ENCODE results near the gene GABRB2.
"Not testable (repeated sequence)": the region's sequence is repeated elsewhere in the genome, so short reads cannot be mapped to it uniquely, and the experiment has no call there.

GABRB2 gene

GRCh38 chr5:161311146-161311708 is 235.3 kb downstream of the GABRB2 start:
- H3K4me3 Mint-ChIP-seq = no peak overlapping the region
- peaks cover 5% of the 10 kb centered on the region for H3K27me3 Mint-ChIP-seq (ENCODE audit: low read depth)
- H3K27ac Mint-ChIP-seq = no peak overlapping the region
- no peak for TF ChIP-seq CTCF (IDR thresholded peaks at IDR 0.05; ENCODE audit: unreplicated experiment in 3 of 3)
- no peaks in the 10 kb centered on the region for H3K9me3 Mint-ChIP-seq
- H3K36me3 Mint-ChIP-seq (ENCODE audit: low read depth) = no peaks in the 10 kb centered on the region
- peaks cover 5% of the 10 kb centered on the region for H3K4me1 Mint-ChIP-seq

- no peak for TF ChIP-seq CTCF (IDR thresholded peaks at IDR 0.05; ENCODE audit: unreplicated experiment in 3 of 3)
- Mint-ChIP-seq H3K27me3 (ENCODE audit: low read depth) (peaks cover 5% of the 10 kb centered on the region), H3K4me1 (peaks cover 28% of the 10 kb centered on the region), H3K27ac (peak overlapping the region; percentile 31 to 87 (median 39)), H3K36me3 (ENCODE audit: low read depth) (no peaks in the 10 kb centered on the region), H3K4me3 (no peak overlapping the region), H3K9me3 (no peaks in the 10 kb centered on the region)
Measured at GRCh38 chr5:161306351-161306995, 240.1 kb downstream of the GABRB2 start.

GRCh38 chr5:161305601-161306000 is 240.9 kb downstream of the GABRB2 start:
- H3K36me3 Mint-ChIP-seq (ENCODE audit: low read depth) = no peaks in the 10 kb centered on the region
- no peak for TF ChIP-seq CTCF (IDR thresholded peaks at IDR 0.05; ENCODE audit: unreplicated experiment in 3 of 3)
- peaks cover 5% of the 10 kb centered on the region for H3K27me3 Mint-ChIP-seq (ENCODE audit: low read depth)
- no peaks in the 10 kb centered on the region for H3K9me3 Mint-ChIP-seq
- H3K4me3 Mint-ChIP-seq = no peak overlapping the region
- H3K27ac Mint-ChIP-seq = peak overlapping the region; percentile 34 to 87 (median 39)
- peaks cover 28% of the 10 kb centered on the region for H3K4me1 Mint-ChIP-seq

GRCh38 chr5:161302559-161302958 is 244.0 kb downstream of the GABRB2 start:
- H3K36me3 Mint-ChIP-seq (ENCODE audit: low read depth) = no peaks in the 10 kb centered on the region
- peaks cover 2% of the 10 kb centered on the region for H3K9me3 Mint-ChIP-seq
- no peak overlapping the region for H3K4me3 Mint-ChIP-seq
- H3K27ac Mint-ChIP-seq = peak overlapping the region in 2 of 3 experiments; percentile 3 to 74
- no peak for TF ChIP-seq CTCF (IDR thresholded peaks at IDR 0.05; ENCODE audit: unreplicated experiment in 3 of 3)
- peaks cover 28% of the 10 kb centered on the region for H3K4me1 Mint-ChIP-seq
- no peaks in the 10 kb centered on the region for H3K27me3 Mint-ChIP-seq (ENCODE audit: low read depth)

- no peak for TF ChIP-seq CTCF (IDR thresholded peaks at IDR 0.05; ENCODE audit: unreplicated experiment in 3 of 3)
- no peak overlapping the region for H3K4me3 Mint-ChIP-seq
- no peak overlapping the region for H3K27ac Mint-ChIP-seq
- peaks cover 2% of the 10 kb centered on the region for H3K9me3 Mint-ChIP-seq
- no peaks in the 10 kb centered on the region for H3K27me3 Mint-ChIP-seq (ENCODE audit: low read depth)
- H3K4me1 Mint-ChIP-seq = peaks cover 26% of the 10 kb centered on the region
- H3K36me3 Mint-ChIP-seq (ENCODE audit: low read depth) = no peaks in the 10 kb centered on the region
Measured at GRCh38 chr5:161301586-161301985, 244.9 kb downstream of the GABRB2 start.

- Mint-ChIP-seq H3K9me3 (peaks cover 2% of the 10 kb centered on the region), H3K27ac (no peak overlapping the region), H3K36me3 (ENCODE audit: low read depth) (no peaks in the 10 kb centered on the region), H3K27me3 (ENCODE audit: low read depth) (no peaks in the 10 kb centered on the region), H3K4me3 (no peak overlapping the region), H3K4me1 (peaks cover 9% of the 10 kb centered on the region)
- no peak for TF ChIP-seq CTCF (IDR thresholded peaks at IDR 0.05; ENCODE audit: unreplicated experiment in 3 of 3)
Measured at GRCh38 chr5:161299053-161299452, 247.5 kb downstream of the GABRB2 start.

- not testable (repeated sequence) for H3K4me3 Mint-ChIP-seq; H3K27ac Mint-ChIP-seq; H3K36me3 Mint-ChIP-seq (ENCODE audit: low read depth); H3K4me1 Mint-ChIP-seq; H3K9me3 Mint-ChIP-seq; H3K27me3 Mint-ChIP-seq (ENCODE audit: low read depth)
Measured at GRCh38 chr5:161297388-161297787, 249.1 kb downstream of the GABRB2 start.
